Panc1 (cell line): ENCODE results near the gene ADCYAP1R1. TPM values are rescaled to one million over a fixed set of nuclear protein-coding genes. Genes with fewer than 3 reads are reported as not detected.

Experiments
- ATAC-seq: fragments of 200-7000 bp; cut with Tn5 transposase; 2 replicates; pipeline ENCODE4 v1.9.1; 2020; ENCODE audit warnings: mild to moderate bottlenecking, moderate library complexity
- BruUV-seq: library from RNA; stranded (reverse); fragments of 400-500 nt; replicated peaks from 2 replicates; lab custom pipeline; 2021; lab: Mats Ljungman, UMichigan
- CTCF ChIA-PET: fragments of 300-600 bp; sonication (Branson Sonifier 250); formaldehyde crosslinking; loops from one replicate; lab custom pipeline; 2022; ENCODE audit warnings: antibody characterized with exemption; lab: Charles Lee
- POLR2A ChIA-PET: fragments of 300-600 bp; sonication (Branson Sonifier 250); formaldehyde crosslinking; loops from one replicate; lab custom pipeline; 2022; ENCODE audit warnings: antibody characterized with exemption; lab: Charles Lee
- DNase-seq: peaks from one replicate; pipeline ENCODE4 v3.0.0-alpha.2; 2010; ENCODE audit warnings: low read depth, low spot score
- H3K27ac ChIP-seq: 2 replicates; pipeline ENCODE4 v1.5.1; 2011; ENCODE audit warnings: mild to moderate bottlenecking, low read length, inconsistent platforms
- H3K27me3 ChIP-seq: fragments of 200-500 bp; sonication (Bioruptor generic); 2 replicates; pipeline ENCODE4 v1.6.0; 2014; ENCODE audit warnings: low read length, inconsistent platforms; ENCODE audit not compliant: control insufficient read depth, insufficient read depth
- H3K36me3 ChIP-seq: fragments of 200-500 bp; sonication (Bioruptor generic); 2 replicates; pipeline ENCODE4 v1.5.1; 2014; ENCODE audit warnings: inconsistent platforms, mild to moderate bottlenecking, low read length, moderate library complexity; ENCODE audit not compliant: control insufficient read depth, insufficient read depth
- H3K4me1 ChIP-seq: 2 replicates; pipeline ENCODE4 v1.5.1; 2011; ENCODE audit warnings: inconsistent platforms, mild to moderate bottlenecking, low read length, moderate library complexity; ENCODE audit not compliant: control insufficient read depth, insufficient read depth
- H3K4me3 ChIP-seq, 2 experiments: 2 replicates each; pipeline ENCODE4 v1.5.1; 2011 to 2012; ENCODE audit warnings: low read depth in 2 of 2, low read length in 2 of 2, mild to moderate bottlenecking in 2 of 2, inconsistent platforms in 1 of 2, moderate library complexity in 1 of 2
- H3K9me3 ChIP-seq: fragments of 200-500 bp; sonication (Bioruptor generic); 2 replicates; pipeline ENCODE4 v1.5.1; 2014; ENCODE audit warnings: low read depth, mild to moderate bottlenecking, inconsistent platforms, low read length, moderate library complexity; ENCODE audit not compliant: control insufficient read depth, insufficient read depth
- CTCF ChIP-seq: fragments of 450-650 bp; IDR thresholded peaks from 2 replicates; pipeline ENCODE4 v1.5.1; 2017; ENCODE audit warnings: mild to moderate bottlenecking
- POLR2AphosphoS5 ChIP-seq: IDR thresholded peaks from 2 replicates; pipeline ENCODE4 v1.6.1; 2012; ENCODE audit warnings: mild to moderate bottlenecking, low read depth, low read length, moderate library complexity
- REST ChIP-seq, 2 experiments: IDR thresholded peaks; 2 replicates each; pipeline ENCODE4 v1.6.1; 2011 to 2012; ENCODE audit warnings: low read depth in 2 of 2, control low read depth in 1 of 2, low read length in 1 of 2, mild to moderate bottlenecking in 1 of 2, moderate library complexity in 1 of 2; ENCODE audit not compliant: insufficient read depth in 1 of 2
- SIN3A ChIP-seq: IDR thresholded peaks from 2 replicates; pipeline ENCODE4 v1.6.1; 2012; ENCODE audit warnings: low read depth, mild to moderate bottlenecking, low read length, moderate library complexity, borderline replicate concordance; ENCODE audit not compliant: insufficient read depth
- TCF7L2 ChIP-seq: IDR thresholded peaks from 2 replicates; pipeline ENCODE4 v1.6.1; 2011; ENCODE audit warnings: mild to moderate bottlenecking, low read depth, low read length, inconsistent platforms
- in situ Hi-C: cut with HindIII; loops from 2 replicates; pipeline ENCODE4 v1.10.0; 2016; ENCODE audit warnings: low sequenced_read_pairs, low pct_unique_long_range_greater_than_20kb
- intact Hi-C: fragments of 100-400 bp; cut with micrococcal nuclease; formaldehyde crosslinking; loops from one replicate; pipeline ENCODE4 v1.10.0; 2022; ENCODE audit not compliant: unreplicated experiment
- total RNA-seq: library from RNA; stranded (reverse); gene quantifications from one replicate; pipeline ENCODE4 v1.2.1, GENCODE V29; 2021; ENCODE audit not compliant: unreplicated experiment

ADCYAP1R1 gene
- total RNA-seq, 1 experiment from 2014 or later, result not detected

DNA sequence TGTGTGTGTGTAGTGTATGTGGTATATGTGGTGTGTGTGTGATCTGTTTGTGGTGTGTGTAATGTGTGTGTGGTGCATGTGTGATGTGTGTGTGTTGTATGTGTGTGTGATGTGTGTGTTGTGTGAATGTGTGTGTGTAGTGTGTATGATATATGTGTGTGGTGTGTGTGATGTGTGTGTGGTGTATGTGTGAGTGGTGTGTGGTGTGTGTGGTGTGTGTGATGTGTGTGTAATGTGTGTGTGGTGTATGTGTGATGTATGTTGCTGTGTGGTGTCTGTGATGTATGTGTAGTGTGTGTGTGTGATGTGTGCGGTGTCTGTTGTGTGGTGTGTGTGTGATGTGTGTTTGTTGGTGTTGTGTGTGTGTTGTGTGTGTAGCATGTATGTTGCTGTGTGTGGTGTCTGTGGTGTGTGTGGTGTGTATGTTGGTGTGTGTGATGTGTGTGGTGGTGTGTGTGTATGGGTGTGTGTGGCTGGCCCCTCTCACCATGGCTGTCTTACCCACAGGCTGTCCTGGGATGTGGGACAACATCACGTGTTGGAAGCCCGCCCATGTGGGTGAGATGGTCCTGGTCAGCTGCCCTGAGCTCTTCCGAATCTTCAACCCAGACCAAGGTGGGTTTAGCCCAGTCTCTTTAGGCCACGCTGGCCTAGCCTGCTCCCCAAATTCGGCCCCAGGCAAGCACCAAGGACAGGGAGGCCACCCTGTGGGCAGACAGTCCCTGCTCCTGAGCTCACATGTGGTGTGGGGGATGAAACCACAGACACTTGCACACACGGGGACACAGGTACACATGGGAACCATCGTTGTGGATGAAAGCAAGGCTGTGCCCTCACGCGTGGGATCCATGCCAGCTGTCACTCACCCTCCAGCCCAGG, 25.6 kb downstream of the ADCYAP1R1 start:
- Histone ChIP-seq H3K4me1 (no peaks in the 10 kb centered on the region), H3K27ac (no peak overlapping the region), H3K4me3 (no peak overlapping the region), H3K9me3 (no peaks in the 10 kb centered on the region), H3K27me3 (peaks cover 17% of the 10 kb centered on the region), H3K36me3 (no peaks in the 10 kb centered on the region)
- ChIA-PET CTCF (interaction anchor here (0.7 kb wide), 1 partner anchor 151 kb away, joined by 3 read pairs; no protein-coding TSS in a partner anchor), POLR2A (no interaction called here)
- BruUV-seq, result no TSS peak
- DNase-seq (no peak), ATAC-seq (no peak)
- in situ Hi-C loops, result no loop called here
- intact Hi-C loops, result no loop called here
- TF ChIP-seq POLR2AphosphoS5 (no peak), REST (IDR thresholded peaks at IDR 0.05; ENCODE audit: insufficient read depth in 1 of 2, low read depth in 2 of 2, low read length in 1 of 2) (no peak), SIN3A (no peak), CTCF (no peak), TCF7L2 (no peak)

DNA sequence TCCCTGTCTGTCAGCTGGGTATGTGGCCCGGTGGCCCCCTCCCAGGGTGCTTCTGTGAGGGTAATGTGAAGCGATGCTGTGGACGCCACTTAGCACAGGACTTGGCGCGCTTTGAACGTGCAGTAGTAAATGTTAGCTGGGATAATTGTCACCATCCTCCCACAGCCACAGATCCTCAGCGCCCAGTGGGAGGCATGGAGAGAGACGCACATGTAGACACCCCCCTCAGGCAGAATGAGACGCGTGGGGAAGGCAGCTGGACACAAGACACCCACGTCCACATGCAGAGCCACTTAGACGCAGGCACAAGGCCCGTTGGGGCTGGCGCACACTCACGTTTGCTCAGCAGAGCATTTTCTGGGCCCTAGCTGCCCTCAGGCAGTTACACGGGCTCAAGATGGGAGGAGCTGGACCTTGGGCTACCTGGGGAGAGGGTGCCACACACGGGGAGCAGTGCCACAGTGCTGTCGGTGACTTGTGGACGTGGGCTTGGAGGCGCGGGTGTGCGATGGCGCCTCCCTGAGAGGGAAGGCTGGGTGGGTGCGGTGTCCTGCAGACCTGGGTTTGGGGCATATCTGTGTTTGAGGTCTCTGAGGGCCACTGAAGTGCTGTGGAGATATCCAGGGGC, 26.4 kb downstream of the ADCYAP1R1 start:
- no TSS peak for BruUV-seq
- ATAC-seq, result no peak
- ChIA-PET CTCF (interaction anchor here (0.7 kb wide), 1 partner anchor 152 kb away, joined by 3 read pairs; no protein-coding TSS in a partner anchor), POLR2A (no interaction called here)
- TF ChIP-seq REST (IDR thresholded peaks at IDR 0.05; ENCODE audit: insufficient read depth in 1 of 2, low read depth in 2 of 2, low read length in 1 of 2) (no peak), SIN3A (no peak), POLR2AphosphoS5 (no peak), TCF7L2 (no peak), CTCF (no peak)
- H3K27ac ChIP-seq, result no peak overlapping the region
- no peaks in the 10 kb centered on the region for H3K4me1 ChIP-seq
- no peaks in the 10 kb centered on the region for H3K36me3 ChIP-seq
- DNase-seq, result no peak
- no peak overlapping the region for H3K4me3 ChIP-seq
- peaks cover 19% of the 10 kb centered on the region for H3K27me3 ChIP-seq
- in situ Hi-C loops (no loop called here), intact Hi-C loops (no loop called here)
- H3K9me3 ChIP-seq, result no peaks in the 10 kb centered on the region
